ENCODE data around the gene NALCN.
A peak's percentile ranks its signal among the peaks of the same experiment; 100 is the strongest.

Gene NALCN

DNA sequence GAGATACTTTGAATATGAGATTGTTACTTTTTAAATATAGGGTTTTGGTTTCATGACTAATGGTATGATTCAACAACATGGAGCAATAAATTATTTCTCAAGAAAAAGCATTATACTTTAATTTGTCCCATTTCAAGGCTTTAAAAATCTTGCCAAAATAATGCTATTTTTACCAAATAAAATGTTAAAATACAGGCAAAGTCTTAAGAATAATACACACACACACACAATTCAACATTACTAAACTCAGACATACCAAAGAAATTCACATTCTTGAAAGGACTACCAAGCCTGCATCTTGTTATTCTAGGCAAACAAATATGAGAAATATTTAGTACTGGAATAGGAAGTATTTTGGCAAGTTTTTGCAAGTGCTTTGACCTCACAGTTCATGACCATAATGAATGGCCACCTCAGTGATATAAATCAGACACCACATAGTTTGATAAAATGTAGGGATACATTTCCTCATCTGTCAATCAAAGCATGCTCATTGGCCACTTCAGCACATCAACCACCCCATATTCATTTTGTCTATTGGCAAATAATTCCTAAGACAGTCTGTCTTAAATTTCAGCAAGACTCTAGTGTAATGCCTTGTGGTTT lies 107.2 kb downstream of the NALCN start:
- Histone ChIP-seq H3K4me1 (ENCODE audit: control insufficient read depth, insufficient read depth, low read depth, low read length) (peaks cover 3% of the 10 kb centered on the region), H3K9me3 (ENCODE audit: control insufficient read depth, low read length) (no peaks in the 10 kb centered on the region), H3K23ac (ENCODE audit: low read length in 2 of 2) (no peak overlapping the region), H3K36me3 (ENCODE audit: control insufficient read depth in 1 of 2, insufficient read depth in 2 of 2, low read depth in 1 of 2, low read length in 2 of 2) (no peaks in the 10 kb centered on the region), H3K18ac (ENCODE audit: low read depth in 1 of 2, low read length in 2 of 2) (no peak overlapping the region), H3K27me3 (ENCODE audit: control insufficient read depth in 1 of 2, insufficient read depth in 1 of 2, low read length in 2 of 2) (no peaks in the 10 kb centered on the region), H2AK5ac (ENCODE audit: low read length, severe bottlenecking) (no peak overlapping the region), H4K8ac (ENCODE audit: low read length) (no peak overlapping the region), H2BK12ac (ENCODE audit: low read length in 2 of 2) (no peak overlapping the region), H3K4me2 (ENCODE audit: low read length, poor library complexity, severe bottlenecking) (no peak overlapping the region), H2AFZ (ENCODE audit: low read depth, low read length) (no peak overlapping the region), H4K91ac (ENCODE audit: low read length) (no peak overlapping the region), H3K14ac (ENCODE audit: low read length in 2 of 2) (no peak overlapping the region), H2BK120ac (ENCODE audit: low read depth, low read length) (no peak overlapping the region), H3K79me1 (replicated peaks; ENCODE audit: low read length, poor library complexity, severe bottlenecking) (no peaks in the 10 kb centered on the region), H3K4me3 (ENCODE audit: insufficient read depth in 1 of 2, low read depth in 1 of 2, low read length in 2 of 2) (no peak overlapping the region), H2BK15ac (ENCODE audit: low read depth, poor library complexity, severe bottlenecking) (no peak overlapping the region), H3K9ac (ENCODE audit: low read length) (no peak overlapping the region), H2BK5ac (ENCODE audit: low read depth, low read length, poor library complexity, severe bottlenecking) (no peak overlapping the region), H3K4ac (ENCODE audit: low read depth in 1 of 2, low read length in 2 of 2) (no peak overlapping the region), H3K27ac (ENCODE audit: low read length, poor library complexity, severe bottlenecking) (no peak overlapping the region)
- no peak for DNase-seq

DNA sequence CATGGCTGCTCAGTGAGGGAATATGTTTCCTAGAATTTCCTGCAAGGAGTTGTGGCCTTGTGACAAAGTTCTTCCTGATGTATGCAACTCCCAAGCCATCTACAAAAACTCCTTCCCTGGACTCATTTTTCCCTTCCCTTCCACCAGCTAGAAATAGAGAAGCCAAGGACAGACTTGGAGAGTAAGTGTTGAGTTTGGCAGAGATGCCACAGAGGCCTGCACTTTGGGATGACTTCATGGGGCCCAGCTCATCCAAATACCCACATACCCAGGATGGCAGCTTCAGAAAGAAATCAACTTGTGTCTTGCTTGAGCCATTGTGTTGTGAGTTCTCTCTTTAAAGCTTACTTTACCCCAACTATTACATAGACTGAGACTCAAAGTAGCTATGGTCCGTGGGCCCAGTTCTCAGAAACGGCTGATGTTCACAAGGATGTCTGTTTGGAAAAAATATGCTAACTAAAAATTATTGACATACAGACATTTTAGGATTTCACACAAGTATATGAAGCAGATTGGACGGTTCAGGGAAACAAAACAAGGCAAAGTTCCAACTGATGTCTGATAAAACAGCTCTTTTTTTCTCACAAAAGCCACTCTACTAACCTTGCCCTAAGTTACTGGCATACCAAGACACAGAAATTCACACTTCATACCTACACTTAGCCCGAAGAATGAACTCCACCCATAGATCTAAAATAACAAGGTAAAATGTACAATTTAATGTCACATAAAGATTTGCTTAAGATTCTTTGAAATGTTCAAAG lies 107.9 kb downstream of the NALCN start:
- peak overlapping the region; percentile 53 for H3K27ac ChIP-seq (ENCODE audit: low read length, poor library complexity, severe bottlenecking)
- H4K8ac ChIP-seq (ENCODE audit: low read length), result peak overlapping the region; percentile 57
- no peak overlapping the region for H2BK120ac ChIP-seq (ENCODE audit: low read depth, low read length)
- no peak overlapping the region for H2BK15ac ChIP-seq (ENCODE audit: low read depth, poor library complexity, severe bottlenecking)
- H3K18ac ChIP-seq (ENCODE audit: low read depth in 1 of 2, low read length in 2 of 2), result peak overlapping the region; percentile 11 to 77
- H3K27me3 ChIP-seq (ENCODE audit: control insufficient read depth in 1 of 2, insufficient read depth in 1 of 2, low read length in 2 of 2), result no peaks in the 10 kb centered on the region
- H3K79me1 ChIP-seq (replicated peaks; ENCODE audit: low read length, poor library complexity, severe bottlenecking), result no peaks in the 10 kb centered on the region
- peak overlapping the region; percentile 11 to 49 for H3K4ac ChIP-seq (ENCODE audit: low read depth in 1 of 2, low read length in 2 of 2)
- peak overlapping the region; percentile 78 for H2BK5ac ChIP-seq (ENCODE audit: low read depth, low read length, poor library complexity, severe bottlenecking)
- no peak overlapping the region for H2AFZ ChIP-seq (ENCODE audit: low read depth, low read length)
- no peak overlapping the region for H3K23ac ChIP-seq (ENCODE audit: low read length in 2 of 2)
- H3K14ac ChIP-seq (ENCODE audit: low read length in 2 of 2), result no peak overlapping the region
- H4K91ac ChIP-seq (ENCODE audit: low read length), result no peak overlapping the region
- H3K4me3 ChIP-seq (ENCODE audit: insufficient read depth in 1 of 2, low read depth in 1 of 2, low read length in 2 of 2), result no peak overlapping the region
- no peak for DNase-seq
- H3K9me3 ChIP-seq (ENCODE audit: control insufficient read depth, low read length), result no peaks in the 10 kb centered on the region
- H3K4me2 ChIP-seq (ENCODE audit: low read length, poor library complexity, severe bottlenecking), result no peak overlapping the region
- 89% methylated on average over 1 of the region's 4 CpGs for WGBS
- H3K36me3 ChIP-seq (ENCODE audit: control insufficient read depth in 1 of 2, insufficient read depth in 2 of 2, low read depth in 1 of 2, low read length in 2 of 2), result no peaks in the 10 kb centered on the region
- H2BK12ac ChIP-seq (ENCODE audit: low read length in 2 of 2), result peak overlapping the region in 1 of 2 experiments; percentile 71
- peaks cover 3% of the 10 kb centered on the region for H3K4me1 ChIP-seq (ENCODE audit: control insufficient read depth, insufficient read depth, low read depth, low read length)
- peak overlapping the region; percentile 81 for H2AK5ac ChIP-seq (ENCODE audit: low read length, severe bottlenecking)
- no peak overlapping the region for H3K9ac ChIP-seq (ENCODE audit: low read length)

DNA sequence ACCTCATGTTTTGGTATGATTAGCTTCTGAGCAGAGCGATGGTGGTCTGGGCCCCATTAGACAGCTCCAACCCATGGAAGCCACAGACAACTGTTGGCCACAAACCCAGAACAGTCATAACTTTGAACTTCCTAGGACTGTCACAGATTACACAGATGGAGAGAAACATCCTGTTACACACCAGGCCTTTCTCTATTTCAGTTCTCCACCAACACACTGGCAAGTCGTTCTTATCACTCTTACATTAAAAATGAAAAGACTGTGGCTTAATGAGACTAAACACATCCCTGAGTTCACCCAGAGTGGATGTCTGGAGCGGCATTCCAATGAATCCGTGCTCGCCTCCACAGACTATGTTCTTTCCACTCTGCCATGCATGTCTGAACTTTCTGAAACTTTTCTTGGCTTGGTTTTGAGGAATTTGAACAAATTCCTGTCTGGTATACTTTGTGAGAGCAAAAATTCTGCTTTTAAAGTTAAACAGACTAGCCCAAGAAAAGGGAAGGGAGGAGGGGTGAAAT lies 109.1 kb downstream of the NALCN start:
- no peak overlapping the region for H3K4ac ChIP-seq (ENCODE audit: low read depth in 1 of 2, low read length in 2 of 2)
- 62% methylated on average over 3 of the region's 5 CpGs for WGBS

DNA sequence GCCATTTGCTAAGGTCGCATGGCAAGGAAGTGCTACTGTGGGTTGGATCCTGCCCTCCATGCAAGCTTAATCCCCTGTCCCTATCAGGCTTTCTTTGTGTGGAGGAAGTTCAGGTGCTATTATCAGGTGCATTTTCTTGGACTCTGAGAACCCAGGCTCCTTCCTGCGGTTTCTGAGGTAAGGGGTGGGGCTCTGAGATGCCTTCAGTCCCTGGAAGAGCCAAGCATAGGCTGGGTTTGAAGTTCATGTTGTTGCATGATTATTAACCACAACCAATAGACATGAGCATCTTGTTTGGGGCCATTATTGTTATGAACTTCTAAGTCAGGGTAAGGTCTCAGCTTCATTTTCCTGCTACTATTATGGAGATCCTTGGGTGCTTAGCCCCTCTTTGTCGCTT lies 109.5 kb downstream of the NALCN start:
- H3K36me3 ChIP-seq (ENCODE audit: control insufficient read depth in 1 of 2, insufficient read depth in 2 of 2, low read depth in 1 of 2, low read length in 2 of 2), result no peaks in the 10 kb centered on the region
- H3K9ac ChIP-seq (ENCODE audit: low read length), result no peak overlapping the region
- H3K79me1 ChIP-seq (replicated peaks; ENCODE audit: low read length, poor library complexity, severe bottlenecking), result no peaks in the 10 kb centered on the region
- H3K4me3 ChIP-seq (ENCODE audit: insufficient read depth in 1 of 2, low read depth in 1 of 2, low read length in 2 of 2), result no peak overlapping the region
- H3K14ac ChIP-seq (ENCODE audit: low read length in 2 of 2), result no peak overlapping the region
- H3K18ac ChIP-seq (ENCODE audit: low read depth in 1 of 2, low read length in 2 of 2), result peak overlapping the region in 1 of 2 experiments; percentile 19
- no peak overlapping the region for H2BK120ac ChIP-seq (ENCODE audit: low read depth, low read length)
- peak overlapping the region in 1 of 2 experiments; percentile 1 for H2BK12ac ChIP-seq (ENCODE audit: low read length in 2 of 2)
- WGBS, result 92% methylated on average over 2 of the region's 3 CpGs
- H2AFZ ChIP-seq (ENCODE audit: low read depth, low read length), result no peak overlapping the region
- no peak overlapping the region for H4K91ac ChIP-seq (ENCODE audit: low read length)
- no peak overlapping the region for H2AK5ac ChIP-seq (ENCODE audit: low read length, severe bottlenecking)
- peak overlapping the region; percentile 81 for H3K27ac ChIP-seq (ENCODE audit: low read length, poor library complexity, severe bottlenecking)
- no peak overlapping the region for H3K4me2 ChIP-seq (ENCODE audit: low read length, poor library complexity, severe bottlenecking)
- no peaks in the 10 kb centered on the region for H3K9me3 ChIP-seq (ENCODE audit: control insufficient read depth, low read length)
- no peak overlapping the region for H3K4ac ChIP-seq (ENCODE audit: low read depth in 1 of 2, low read length in 2 of 2)
- peak overlapping the region; percentile 63 for H2BK5ac ChIP-seq (ENCODE audit: low read depth, low read length, poor library complexity, severe bottlenecking)
- no peak overlapping the region for H4K8ac ChIP-seq (ENCODE audit: low read length)
- DNase-seq, result no peak
- no peaks in the 10 kb centered on the region for H3K27me3 ChIP-seq (ENCODE audit: control insufficient read depth in 1 of 2, insufficient read depth in 1 of 2, low read length in 2 of 2)
- H2BK15ac ChIP-seq (ENCODE audit: low read depth, poor library complexity, severe bottlenecking), result no peak overlapping the region
- peaks cover 3% of the 10 kb centered on the region for H3K4me1 ChIP-seq (ENCODE audit: control insufficient read depth, insufficient read depth, low read depth, low read length)
- no peak overlapping the region for H3K23ac ChIP-seq (ENCODE audit: low read length in 2 of 2)

More for the DNA sequence above, 109.1 kb downstream of the NALCN start:
- Histone ChIP-seq H2BK12ac (ENCODE audit: low read length in 2 of 2) (no peak overlapping the region), H3K4me3 (ENCODE audit: insufficient read depth in 1 of 2, low read depth in 1 of 2, low read length in 2 of 2) (peak overlapping the region in 1 of 2 experiments; percentile 7), H3K9me3 (ENCODE audit: control insufficient read depth, low read length) (no peaks in the 10 kb centered on the region), H3K4me1 (ENCODE audit: control insufficient read depth, insufficient read depth, low read depth, low read length) (peaks cover 3% of the 10 kb centered on the region), H4K91ac (ENCODE audit: low read length) (no peak overlapping the region), H4K8ac (ENCODE audit: low read length) (no peak overlapping the region), H2BK5ac (ENCODE audit: low read depth, low read length, poor library complexity, severe bottlenecking) (peak overlapping the region; percentile 63), H3K23ac (ENCODE audit: low read length in 2 of 2) (no peak overlapping the region), H2BK120ac (ENCODE audit: low read depth, low read length) (no peak overlapping the region), H3K27me3 (ENCODE audit: control insufficient read depth in 1 of 2, insufficient read depth in 1 of 2, low read length in 2 of 2) (no peaks in the 10 kb centered on the region), H2AK5ac (ENCODE audit: low read length, severe bottlenecking) (no peak overlapping the region), H3K27ac (ENCODE audit: low read length, poor library complexity, severe bottlenecking) (peak overlapping the region; percentile 81), H3K36me3 (ENCODE audit: control insufficient read depth in 1 of 2, insufficient read depth in 2 of 2, low read depth in 1 of 2, low read length in 2 of 2) (no peaks in the 10 kb centered on the region), H2AFZ (ENCODE audit: low read depth, low read length) (no peak overlapping the region), H3K4me2 (ENCODE audit: low read length, poor library complexity, severe bottlenecking) (no peak overlapping the region), H3K9ac (ENCODE audit: low read length) (no peak overlapping the region), H3K18ac (ENCODE audit: low read depth in 1 of 2, low read length in 2 of 2) (peak overlapping the region in 1 of 2 experiments; percentile 19), H3K14ac (ENCODE audit: low read length in 2 of 2) (no peak overlapping the region), H3K79me1 (replicated peaks; ENCODE audit: low read length, poor library complexity, severe bottlenecking) (no peaks in the 10 kb centered on the region), H2BK15ac (ENCODE audit: low read depth, poor library complexity, severe bottlenecking) (no peak overlapping the region)
- DNase-seq, result peak; percentile 82

Data from mesenchymal stem cell (in vitro differentiated cells and primary cell).